GM18517 (cell line): Measurements from ENCODE around the gene ERP29.
"Not testable (repeated sequence)": the region's sequence is repeated elsewhere in the genome, so short reads cannot be mapped to it uniquely, and the experiment has no call there.

ENCODE experiments used
- ATAC-seq: cut with Tn5 transposase; IDR thresholded peaks from one replicate; pipeline ENCODE4 v1.9.1; 2021; ENCODE audit warnings: mild to moderate bottlenecking, moderate library complexity; ENCODE audit not compliant: unreplicated experiment

ERP29 gene

DNA sequence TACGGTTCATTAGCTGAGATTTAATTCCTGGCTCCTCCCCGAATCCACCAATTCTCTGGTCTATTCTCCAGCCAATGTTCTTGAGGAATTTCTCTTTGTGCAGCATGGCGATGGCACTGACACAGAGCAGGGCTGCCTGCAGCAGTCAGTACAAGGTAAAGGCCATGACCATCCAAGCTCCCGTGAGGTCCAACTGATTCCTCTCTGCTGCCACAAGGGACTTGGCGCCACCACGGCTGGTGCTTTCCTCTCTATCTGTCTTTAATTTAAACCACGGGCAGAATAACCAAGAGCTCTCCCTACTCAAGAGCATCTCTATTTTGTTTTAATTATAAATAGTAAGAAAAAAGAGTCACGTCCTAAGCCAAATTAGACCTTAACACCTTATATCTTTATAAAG, 12.4 kb upstream of the ERP29 start:
- ATAC-seq = no peak

DNA sequence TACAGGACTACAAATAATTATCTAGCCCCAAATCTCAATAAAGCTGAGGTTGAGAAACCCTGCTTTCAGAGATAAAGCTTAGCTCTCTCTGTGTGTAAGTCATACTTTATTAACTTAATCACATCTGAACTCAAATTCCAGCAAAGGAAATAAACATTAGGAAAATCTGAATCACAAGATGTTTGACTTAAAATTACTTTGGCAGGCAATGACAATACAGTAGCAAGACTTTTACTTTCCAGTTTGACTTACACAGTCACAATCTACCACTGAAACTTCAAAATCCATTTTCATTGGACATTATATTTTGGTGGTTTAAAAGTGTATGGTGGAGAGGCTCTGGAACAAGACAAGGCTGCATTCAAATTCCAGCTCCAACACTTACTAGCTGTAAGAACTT, 11.7 kb upstream of the ERP29 start:
- ATAC-seq = no peak

DNA sequence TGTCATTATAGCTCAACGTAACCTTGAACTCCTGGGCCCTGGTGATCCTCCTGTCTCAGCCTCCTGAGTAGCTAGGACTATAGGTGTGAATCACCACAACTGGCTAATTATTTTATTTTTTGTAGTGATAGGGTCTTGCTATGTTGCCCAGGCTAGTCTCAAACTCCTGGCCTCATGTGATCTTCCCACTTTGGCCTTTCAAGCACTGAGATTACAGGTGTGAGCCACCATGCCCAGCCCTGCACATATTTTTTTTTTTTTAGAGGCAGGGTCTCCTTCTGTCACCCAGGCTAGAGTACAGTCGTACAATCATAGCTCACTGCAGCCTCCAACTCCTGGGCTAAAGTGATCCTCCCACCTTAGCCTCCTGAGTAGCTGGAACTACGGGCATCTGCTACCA, 9.2 kb upstream of the ERP29 start:
- ATAC-seq = no peak

DNA sequence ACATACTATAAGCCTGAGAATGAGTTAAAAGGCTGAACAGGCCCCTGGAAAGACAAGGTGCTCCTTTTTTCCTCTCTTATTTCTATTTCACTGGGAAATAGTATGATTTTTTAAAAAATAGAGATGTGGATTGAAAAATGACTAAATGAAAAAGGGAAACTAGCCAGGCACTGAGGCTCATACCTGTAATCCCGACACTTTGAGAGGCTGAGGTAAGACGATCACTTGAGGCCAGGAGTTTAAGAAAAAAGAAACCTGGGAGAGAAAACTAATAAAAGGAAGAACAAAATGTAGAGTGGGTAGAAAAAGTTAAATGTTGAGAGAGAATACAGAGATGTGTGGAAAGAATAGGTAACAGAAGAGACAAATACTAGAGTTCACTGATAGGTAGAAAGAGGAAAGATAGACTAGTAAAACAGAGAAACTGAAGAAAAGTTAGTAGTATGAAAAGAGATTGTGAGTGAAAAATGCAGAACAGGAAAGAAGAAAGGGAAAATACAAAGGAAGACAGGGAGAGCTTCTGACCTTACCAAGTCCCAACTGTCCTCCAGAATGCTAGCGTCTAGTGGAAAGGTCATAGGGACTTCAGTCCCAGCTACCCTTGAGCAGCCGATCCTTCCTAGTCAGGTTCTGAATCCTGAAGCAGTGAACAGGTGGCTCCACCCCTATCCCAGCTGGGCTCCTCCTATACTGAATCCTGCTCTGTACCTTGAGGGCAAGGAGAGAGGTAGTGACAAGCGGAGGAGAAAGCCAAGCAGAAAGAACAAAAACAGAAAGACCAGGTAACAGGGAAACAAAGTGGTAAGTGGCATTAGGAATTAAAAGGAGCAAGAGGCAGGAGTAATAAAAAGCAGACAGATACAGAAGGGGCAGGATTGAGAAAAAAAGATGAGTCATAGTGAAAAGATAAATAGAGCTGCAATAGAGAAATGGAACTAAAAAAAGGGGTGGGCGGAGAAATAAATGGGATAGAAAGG, 7.5 kb upstream of the ERP29 start:
- no peak for ATAC-seq

DNA sequence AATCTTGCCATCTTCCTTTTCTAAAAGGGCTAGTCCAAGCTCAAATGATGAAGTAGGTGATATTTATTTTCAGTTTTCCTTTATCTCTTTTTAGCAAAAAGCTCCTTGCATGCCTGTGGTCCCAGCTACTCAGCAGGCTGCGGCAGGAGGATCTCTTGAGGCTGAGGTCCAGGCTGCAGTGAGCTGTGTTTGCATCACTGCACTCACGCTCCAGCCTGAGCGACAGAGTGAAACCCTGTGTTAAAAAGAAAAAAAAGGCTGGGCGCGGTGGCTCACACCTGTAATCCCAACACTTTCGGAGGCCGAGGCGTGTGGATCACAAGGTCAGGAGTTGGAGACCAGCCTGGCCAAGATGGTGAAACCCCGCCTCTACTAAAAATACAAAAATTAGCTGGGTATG, 5.3 kb upstream of the ERP29 start:
- ATAC-seq = no peak

DNA sequence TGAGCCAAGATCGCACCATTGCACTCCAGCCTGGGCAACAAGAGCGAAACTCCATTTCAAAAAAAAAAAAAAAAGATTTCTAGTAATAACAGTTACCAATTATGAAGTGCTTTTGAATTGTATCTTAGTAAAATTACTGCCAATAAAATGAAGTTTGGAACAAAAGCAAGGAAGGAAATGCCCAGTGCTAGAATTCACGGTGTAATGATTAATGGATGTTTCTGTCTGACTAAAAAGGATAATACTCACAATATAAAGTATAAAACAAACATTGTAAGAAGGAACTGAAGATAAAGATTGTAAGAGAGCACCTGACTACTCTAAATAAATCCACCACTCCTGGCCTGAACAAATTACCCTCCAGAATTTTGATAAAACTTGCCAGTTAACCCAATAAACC, 4.3 kb upstream of the ERP29 start:
- no peak for ATAC-seq

DNA sequence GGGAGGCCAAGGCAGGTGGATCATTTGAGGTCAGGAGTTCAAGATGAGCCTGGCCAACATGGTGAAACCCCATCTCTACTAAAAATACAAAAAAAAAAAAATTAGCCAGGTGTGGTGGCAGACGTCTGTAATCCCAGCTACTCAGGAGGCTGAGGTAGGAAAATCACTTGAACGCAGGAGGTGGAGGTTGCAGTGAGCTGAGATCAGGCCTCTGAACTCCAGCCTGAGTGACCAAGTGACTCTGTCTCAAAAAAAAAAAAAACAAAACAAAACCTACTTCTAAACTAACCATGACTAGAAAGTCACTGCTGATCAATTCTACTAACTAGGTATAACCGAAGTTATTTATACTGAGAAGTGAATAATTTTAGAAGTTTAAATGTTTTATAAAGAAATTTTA, 3.6 kb upstream of the ERP29 start:
- ATAC-seq = not testable (repeated sequence)

DNA sequence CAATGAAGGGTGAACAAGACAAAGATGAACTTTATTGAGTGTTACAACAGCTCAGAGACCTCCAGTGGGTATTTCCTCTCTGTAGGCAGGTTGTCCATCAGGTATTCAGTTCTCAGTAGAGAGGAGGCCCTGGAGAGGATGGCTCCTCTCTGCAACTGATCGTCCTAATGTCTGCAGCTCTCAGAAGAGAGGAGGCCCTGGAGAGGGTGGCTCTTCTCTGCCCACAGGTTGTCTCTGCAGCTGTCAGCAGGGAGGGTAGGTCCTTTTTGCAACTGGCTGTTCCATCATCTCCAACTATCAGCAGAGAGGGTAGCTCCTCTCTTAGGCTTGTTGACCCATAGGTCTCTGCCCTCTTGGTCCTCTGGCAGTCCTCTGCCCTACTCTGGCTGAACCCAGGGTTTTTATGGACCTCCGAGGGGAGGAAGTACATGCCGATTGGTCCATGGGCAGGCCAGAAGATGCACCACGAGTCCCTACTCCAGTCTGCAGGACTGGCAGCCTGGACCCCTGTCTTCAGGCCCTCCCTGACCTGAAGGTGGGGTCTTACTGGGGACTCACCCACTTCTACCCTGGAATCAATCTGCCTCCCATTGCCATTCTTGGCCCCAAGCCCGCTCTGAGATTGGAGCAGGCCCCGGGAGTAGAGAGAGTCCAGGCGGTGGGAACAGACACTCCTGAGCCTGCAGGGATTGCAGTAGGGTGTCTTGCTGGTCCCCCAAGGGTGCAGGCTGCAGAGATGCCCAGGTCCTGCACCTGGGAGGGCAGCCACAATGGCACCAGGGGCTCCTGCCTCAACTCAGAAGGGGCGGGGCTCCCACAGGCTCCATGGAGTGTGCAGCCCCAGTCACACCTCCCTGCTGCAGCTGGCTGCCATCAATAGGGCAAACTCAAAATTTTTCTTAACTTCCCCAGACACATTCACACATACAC, 2.5 kb upstream of the ERP29 start:
- ATAC-seq = no peak

DNA sequence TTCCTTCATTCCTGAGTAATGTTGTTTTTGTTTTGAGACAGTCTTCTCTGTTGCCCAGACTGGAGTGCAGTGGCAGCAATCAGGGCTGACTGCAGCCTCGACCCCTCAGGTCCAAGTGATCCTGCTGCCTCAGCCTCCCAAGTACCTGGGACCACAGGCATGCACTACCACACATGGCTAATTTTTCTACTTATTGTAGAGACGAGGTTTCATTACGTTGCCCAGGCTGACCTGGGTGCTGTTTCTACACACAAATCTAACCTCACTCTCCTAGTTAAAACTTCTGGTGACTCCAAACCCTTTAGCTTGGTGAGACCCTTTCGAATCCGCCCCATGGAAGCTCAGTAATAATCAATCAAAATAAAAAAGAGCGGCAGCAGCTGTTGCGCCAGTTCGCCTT, 1.5 kb upstream of the ERP29 start:
- ATAC-seq = no peak

DNA sequence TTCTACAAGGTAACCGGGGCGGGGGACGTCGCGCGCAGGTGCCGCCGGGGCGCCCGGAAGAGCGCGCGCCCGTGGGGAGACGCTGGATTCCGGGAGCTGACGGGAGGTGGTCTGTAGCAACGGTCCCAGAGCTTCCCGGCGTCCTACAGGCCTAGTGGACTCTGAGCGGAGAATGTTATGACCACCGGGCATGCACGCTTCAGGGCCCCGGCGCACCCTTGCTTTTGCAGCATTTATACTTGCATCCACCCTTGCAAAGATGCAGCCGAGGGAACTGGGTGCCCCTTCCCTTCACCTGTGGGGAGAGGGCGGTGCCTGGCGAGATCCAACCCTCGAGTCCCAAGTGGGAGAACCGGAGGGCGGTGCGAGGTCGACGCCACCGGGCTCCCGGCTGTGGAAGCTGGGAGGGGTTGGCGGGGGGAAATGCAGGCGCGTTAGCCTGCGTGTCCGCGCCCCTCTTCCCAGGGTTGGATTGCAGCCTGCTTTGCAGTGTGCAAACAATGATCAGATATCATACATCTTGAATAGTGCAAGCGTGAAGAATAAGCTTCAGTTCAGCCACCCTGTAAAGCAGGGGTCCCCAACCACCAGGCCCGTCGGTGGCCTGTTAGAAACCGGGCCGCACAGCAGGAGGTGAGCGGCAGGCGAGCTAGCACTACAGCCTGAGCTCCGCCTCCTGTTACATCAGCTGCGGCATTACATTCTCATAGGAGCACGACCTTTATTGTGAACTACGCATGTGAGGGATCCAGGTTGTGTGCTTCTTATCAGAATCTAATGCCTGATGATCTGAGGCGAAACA, 576 bp downstream of the ERP29 start:
- no peak for ATAC-seq

DNA sequence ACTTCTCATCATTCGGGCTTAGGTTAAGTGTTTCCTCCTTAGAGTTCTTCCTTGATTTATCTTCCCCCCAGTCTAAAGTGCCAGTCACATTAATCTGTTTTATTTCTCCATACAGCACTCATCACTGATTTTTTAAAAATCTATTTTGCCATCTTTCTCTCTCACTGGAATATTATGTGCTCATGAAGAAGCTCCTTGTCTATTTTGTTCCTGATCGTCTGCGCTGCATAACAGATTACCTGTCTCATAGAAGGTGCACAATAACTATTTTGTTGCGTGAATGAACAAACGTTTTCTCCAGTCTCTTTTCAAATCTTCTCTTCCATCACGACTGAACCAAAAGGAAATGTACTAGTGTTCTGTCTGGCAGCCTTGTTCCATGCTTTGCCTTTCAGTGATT, 2.7 kb downstream of the ERP29 start:
- no peak for ATAC-seq

DNA sequence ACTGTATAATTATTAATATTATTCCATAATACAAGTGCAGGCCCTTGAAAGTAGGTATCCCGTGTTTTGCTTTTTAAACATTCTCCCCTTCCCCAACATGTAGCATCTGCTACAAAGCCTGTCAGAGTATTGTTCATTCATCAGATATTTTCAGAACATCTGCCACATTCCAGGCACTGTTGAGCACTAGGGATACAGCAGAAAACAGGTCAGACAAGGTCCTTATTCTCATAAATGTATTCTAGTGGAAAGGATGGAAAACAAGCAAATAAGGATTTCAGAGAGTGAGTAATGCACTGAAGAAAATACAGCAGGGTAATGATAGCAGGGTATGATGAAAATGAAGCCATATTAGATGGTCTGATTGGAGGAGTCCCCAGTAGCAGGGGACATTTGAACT, 3.8 kb downstream of the ERP29 start:
- ATAC-seq = no peak

DNA sequence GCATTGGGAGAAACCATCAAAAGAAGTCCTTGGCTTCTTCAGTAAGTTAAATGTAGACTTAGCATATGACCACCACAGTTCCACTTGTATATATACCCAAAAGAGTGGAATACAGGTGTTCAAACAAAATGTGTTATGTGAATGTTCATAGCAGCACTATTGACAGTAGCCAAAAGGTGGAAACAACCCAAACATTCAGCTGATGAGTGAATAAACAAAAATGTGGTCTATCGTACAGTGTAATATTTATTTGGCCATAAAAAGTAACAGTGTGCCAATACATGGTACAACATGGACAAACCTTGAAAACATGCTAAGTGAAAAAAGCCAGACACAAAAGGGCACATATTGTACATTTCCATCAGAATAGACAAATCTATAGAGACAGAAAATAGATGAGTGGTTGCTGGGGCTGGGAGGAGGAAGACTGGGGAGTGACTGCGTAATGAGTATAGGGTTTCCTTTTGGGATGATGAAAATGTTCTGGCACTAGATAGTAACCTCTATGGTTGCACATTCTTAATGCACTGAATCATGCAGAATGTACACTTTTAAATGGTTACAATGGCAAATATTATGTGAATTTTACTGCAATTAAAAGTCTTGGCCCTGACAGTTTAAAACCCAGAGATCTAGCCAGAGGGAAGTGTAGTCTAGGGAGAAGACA, 5.5 kb downstream of the ERP29 start:
- no peak for ATAC-seq

DNA sequence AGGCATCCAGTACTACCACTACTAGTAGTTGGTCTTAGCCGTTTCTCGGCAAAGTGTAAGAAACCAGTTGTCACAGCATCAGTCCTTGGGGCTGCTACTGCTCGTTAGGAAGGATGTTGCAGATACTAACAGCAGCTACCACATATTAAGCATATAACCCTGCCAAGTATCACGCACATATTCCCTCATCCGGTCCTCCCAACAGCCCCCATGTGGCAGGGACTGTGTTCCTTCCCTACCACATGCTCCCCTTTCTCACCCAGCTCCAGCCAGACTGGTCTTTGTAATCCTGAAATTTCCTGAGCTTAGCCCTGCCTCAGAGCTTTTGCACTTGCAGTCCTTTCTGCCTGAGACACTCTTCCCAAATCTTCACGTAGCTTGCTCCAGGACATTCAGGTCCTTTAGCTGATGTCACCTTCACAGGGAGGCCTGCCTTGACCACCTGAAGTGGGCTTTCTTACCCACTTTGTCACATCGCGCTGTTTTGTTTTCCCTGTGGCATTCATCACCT, 7.8 kb downstream of the ERP29 start:
- no peak for ATAC-seq

DNA sequence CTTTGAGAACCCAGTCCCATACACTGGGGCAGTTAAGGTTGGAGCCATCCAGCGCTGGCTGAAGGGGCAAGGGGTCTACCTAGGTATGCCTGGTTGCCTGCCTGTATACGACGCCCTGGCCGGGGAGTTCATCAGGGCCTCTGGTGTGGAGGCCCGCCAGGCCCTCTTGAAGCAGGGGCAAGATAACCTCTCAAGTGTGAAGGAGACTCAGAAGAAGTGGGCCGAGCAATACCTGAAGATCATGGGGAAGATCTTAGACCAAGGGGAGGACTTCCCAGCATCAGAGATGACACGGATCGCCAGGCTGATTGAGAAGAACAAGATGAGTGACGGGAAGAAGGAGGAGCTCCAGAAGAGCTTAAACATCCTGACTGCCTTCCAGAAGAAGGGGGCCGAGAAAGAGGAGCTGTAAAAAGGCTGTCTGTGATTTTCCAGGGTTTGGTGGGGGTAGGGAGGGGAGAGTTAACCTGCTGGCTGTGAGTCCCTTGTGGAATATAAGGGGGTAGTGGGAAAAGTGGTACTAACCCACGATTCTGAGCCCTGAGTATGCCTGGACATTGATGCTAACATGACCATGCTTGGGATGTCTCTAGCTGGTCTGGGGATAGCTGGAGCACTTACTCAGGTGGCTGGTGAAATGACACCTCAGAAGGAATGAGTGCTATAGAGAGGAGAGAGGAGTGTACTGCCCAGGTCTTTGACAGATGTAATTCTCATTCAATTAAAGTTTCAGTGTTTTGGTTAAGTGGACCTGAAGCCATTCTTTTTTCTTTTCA, 9.2 kb downstream of the ERP29 start:
- ATAC-seq = no peak

DNA sequence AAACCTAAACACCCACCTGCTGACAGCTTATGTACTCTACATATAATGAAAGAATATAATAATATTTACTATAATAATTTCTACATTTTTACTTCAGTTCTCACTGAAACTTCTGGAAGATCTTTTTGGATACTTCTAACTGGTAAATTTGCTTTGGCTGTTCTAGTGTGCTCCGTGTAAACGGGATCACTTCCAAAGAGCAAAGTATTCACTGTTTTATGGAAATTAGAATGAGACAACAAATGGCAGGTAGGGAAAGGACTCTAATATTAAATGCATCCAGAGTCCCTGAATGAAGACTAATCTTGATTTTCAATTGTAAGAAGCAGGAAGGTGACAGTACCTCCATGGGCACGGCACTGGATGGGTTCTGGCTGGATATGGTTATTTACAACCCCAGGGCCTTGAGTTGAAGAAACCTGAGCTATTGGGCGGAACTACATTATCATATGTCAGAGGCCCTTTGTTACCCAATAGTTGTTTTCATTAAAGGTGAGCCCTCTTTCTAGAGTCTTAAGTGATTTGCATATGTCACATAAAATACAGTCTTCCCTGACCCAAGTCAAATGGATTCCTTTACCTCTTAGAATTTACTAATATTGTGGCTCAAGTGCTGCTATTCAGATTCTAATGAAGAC, 10.7 kb downstream of the ERP29 start:
- ATAC-seq = no peak

DNA sequence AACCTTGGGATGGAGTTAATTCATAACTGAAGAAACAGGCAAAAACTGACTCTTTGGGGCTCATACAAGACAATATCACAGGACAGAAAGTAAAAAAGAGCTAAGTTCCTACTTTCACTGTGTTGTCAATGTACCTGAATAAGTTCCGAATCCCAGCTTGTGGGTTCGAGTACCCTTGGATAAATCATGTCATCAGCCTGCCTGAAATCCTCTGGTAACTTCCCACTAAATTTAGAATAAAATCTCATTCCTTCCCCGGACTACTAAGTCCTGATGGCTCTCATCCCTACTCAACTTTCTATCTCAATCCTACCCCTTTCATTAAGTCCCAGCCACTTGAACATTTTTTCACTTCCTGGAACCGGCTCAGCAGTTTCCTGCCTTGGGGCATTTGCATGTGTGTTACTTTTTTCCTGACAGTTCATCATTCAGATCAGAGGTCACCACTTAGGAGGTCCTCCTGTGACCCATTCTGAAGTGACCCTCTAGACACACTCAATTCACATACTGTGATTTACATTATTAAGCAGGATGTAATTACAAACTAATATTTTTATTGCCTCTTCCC, 12.7 kb downstream of the ERP29 start:
- ATAC-seq = no peak

DNA sequence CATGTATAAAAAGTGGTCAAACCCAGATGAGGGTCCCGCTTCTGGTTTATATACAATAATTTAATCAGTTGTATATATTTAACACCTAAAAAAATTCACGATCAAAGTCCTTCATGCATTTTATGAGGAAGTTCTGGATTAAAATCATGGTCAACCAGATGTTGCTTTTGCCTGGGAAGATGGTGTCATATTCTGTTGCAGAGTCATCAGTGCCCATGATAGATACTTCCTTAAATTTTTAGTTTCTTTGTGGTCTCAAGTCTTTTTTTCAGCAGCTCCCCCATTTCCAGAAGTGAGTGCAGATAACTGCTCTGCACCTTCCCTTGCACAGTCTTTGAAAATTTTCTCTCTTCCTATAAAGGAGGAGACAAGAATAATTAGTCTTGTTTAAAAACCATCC, 16.1 kb downstream of the ERP29 start:
- no peak for ATAC-seq

DNA sequence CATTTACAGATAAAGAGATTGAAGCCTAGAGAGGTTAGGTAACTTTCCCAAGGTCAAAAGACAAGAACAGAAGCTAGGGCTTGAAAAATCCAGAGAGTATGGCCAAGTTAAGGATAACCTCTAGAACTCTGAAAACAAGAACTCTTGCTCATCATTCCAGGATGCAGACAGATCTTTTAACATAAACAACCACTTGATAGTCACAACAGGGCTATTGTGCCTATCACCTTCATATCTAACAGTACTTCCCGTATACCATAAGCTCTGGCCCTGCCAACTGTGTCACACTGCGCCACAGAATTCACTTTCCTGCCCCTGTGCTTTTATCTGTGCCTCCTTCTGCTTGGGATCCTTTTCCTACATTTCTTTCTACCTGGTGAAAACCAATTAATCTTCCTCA, 18.2 kb downstream of the ERP29 start:
- ATAC-seq = no peak
